AG10803 (cell line): Measurements from ENCODE around the gene HECTD2.
"Not testable (repeated sequence)": the region's sequence is repeated elsewhere in the genome, so short reads cannot be mapped to it uniquely, and the experiment has no call there.

Experiments
- DNase-seq: peaks from one replicate; pipeline ENCODE4 v3.0.0; 2010; ENCODE audit warnings: low read depth
- H3K4me3 ChIP-seq: 2 replicates; pipeline ENCODE4 v1.5.1; 2011; ENCODE audit warnings: mild to moderate bottlenecking, low read length, control low read depth
- TF ChIP-seq, protein P1 (sequence below): conservative IDR thresholded peaks from 2 replicates; pipeline ENCODE4 v1.5.1; 2011; ENCODE audit warnings: mild to moderate bottlenecking, low read length, control low read depth, inconsistent platforms

Gene HECTD2, protein sequence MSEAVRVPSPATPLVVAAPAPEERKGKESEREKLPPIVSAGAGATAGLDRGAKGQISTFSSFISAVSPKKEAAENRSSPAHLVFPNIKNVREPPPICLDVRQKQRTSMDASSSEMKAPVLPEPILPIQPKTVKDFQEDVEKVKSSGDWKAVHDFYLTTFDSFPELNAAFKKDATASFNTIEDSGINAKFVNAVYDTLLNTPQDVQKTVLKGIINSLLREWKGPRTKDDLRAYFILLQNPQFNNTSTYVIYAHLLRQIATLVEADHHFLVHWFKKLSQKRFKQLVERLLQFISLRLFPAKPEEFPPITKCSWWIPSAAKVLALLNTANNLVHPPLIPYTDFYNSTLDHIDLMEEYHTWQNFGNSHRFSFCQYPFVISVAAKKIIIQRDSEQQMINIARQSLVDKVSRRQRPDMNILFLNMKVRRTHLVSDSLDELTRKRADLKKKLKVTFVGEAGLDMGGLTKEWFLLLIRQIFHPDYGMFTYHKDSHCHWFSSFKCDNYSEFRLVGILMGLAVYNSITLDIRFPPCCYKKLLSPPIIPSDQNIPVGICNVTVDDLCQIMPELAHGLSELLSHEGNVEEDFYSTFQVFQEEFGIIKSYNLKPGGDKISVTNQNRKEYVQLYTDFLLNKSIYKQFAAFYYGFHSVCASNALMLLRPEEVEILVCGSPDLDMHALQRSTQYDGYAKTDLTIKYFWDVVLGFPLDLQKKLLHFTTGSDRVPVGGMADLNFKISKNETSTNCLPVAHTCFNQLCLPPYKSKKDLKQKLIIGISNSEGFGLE

DNA sequence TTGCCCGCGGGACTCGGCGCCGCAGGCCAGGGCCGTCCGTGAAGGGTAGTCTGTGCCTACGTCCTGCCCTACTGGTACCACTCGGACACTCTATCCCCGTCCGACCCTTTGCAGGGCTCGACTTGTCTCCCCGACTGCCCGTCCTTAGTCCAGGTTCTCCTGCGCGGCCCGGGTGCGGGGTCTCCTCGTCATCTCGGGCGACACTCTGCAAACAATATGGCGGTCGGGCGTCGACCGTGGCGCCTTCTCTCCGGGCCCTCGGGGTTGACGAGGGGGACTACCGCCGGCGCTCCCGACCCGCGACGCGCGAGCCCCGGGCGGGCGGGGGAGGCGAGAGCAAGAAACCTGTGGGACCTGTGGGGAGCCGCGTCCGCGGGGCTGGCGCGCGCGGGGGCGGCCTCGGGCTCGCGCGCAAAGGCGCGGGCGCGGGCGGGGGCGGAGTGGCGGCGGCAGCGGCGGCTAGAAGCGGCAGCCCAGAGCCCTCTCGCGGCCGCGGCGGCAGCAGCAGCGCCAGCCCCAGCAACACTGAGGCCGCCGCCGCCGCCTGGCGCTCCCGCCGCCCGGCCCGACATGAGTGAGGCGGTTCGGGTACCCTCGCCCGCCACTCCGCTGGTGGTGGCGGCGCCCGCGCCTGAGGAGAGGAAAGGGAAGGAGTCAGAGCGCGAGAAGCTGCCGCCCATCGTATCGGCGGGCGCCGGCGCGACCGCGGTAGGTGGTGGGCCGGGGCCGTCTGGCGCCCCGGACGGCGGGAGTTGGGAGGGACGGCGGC is at the start of gene HECTD2:
Gene HECTD2, plus strand, starts transcription at position 476 of the 769 bp plus-strand sequence. Its CDS starts 95 bp downstream, at position 571.
- peak; percentile 80 for DNase-seq
- peak within 1 kb of the TSS; percentile 82 for H3K4me3 ChIP-seq
- TF ChIP-seq, protein P1, sequence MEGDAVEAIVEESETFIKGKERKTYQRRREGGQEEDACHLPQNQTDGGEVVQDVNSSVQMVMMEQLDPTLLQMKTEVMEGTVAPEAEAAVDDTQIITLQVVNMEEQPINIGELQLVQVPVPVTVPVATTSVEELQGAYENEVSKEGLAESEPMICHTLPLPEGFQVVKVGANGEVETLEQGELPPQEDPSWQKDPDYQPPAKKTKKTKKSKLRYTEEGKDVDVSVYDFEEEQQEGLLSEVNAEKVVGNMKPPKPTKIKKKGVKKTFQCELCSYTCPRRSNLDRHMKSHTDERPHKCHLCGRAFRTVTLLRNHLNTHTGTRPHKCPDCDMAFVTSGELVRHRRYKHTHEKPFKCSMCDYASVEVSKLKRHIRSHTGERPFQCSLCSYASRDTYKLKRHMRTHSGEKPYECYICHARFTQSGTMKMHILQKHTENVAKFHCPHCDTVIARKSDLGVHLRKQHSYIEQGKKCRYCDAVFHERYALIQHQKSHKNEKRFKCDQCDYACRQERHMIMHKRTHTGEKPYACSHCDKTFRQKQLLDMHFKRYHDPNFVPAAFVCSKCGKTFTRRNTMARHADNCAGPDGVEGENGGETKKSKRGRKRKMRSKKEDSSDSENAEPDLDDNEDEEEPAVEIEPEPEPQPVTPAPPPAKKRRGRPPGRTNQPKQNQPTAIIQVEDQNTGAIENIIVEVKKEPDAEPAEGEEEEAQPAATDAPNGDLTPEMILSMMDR: peak; percentile 7; the same call in 1 of the 2 replicates

DNA sequence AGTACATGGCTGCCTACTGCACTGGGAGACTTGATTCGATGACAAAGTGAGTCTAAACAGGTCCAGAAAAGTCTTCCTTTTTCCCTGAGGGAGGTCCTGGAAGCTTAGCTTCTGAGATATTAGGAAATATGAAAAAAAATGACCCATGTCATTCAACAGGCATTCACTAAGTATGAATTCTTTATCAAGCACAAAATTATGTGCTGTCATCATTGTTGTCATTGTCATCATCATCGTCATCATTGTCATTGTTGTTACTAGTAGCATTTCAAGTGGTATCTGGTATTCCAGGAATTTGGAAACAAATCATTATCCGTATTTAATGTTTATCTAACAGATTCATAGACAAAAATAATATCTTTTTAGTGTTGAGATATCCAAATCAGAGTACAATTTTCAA is 49.7 kb upstream of the HECTD2 start:
- no peak for DNase-seq
- no peak overlapping the region for H3K4me3 ChIP-seq
- TF ChIP-seq, protein P1: no peak

DNA sequence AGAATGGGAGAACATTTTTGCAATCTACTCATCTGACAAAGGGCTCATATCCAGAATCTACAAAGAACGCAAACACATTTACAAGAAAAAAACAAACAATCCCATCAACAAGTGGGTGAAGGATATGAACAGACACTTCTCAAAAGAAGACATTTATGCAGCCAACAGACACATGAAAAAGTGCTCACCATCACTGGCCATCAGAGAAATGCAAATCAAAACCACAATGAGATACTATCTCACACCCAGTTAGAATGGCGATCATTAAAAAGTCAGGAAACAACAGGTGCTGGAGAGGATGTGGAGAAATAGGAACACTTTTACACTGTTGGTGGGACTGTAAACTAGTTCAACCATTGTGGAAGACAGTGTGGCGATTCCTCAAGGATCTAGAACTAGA is 44.6 kb upstream of the HECTD2 start:
- not testable (repeated sequence) for H3K4me3 ChIP-seq, DNase-seq

DNA sequence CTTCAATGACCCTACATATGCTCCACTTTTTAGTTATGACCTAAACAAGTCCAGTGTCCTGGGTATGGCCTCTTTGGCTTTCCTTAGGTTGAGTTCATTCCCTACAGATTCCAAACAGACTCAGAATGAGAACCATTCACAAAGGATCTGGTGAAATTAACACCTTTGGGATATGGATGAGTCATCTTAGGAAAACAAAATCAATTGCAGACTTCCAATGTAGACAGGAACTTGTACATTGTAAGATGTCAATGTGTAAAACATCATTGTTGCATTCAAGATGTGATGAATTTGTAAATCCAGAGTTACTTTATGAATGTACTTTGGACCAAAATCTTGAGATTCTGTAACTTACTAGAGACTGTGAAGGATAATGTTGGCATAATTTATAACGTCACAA is 43.4 kb upstream of the HECTD2 start:
- TF ChIP-seq, protein P1: no peak
- H3K4me3 ChIP-seq: no peak overlapping the region
- no peak for DNase-seq

DNA sequence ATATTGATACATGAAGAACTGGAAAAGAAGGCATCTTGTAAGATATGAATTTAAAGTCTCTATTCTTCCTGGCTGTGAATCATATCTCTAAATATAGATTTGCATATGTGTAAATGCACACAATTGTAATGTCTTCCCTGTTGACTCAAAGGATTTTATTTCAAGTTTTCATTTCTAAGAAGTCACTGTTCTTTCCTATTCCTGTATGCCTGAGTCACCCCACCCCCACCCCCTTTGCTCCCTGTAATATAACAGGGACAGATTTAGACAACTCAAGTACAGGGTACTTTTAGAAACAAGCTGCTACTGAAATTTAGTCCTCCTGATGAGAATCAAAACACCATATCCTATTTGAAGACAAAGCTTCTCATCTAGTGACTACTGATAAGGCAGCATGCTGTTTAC is 43.0 kb upstream of the HECTD2 start:
- no peak for DNase-seq
- TF ChIP-seq, protein P1: no peak
- no peak overlapping the region for H3K4me3 ChIP-seq

DNA sequence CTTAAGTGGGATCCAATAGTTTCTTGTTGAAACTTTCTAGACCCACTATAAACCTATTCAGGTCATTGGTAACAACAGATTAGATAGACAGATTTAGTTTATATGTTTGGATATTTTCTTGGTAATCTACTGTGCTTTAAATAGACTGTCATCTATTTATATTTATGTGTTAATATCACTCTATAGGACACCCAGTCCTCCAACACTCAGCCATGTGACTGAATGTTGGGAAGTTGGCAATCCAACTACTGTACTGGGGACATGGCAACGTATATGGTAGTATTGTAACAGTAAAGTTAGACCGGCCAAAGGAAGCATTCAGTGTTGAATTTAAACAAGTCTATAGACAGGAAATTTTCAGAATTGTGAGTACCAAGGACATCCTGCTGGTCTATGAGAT is 42.6 kb upstream of the HECTD2 start:
- H3K4me3 ChIP-seq: no peak overlapping the region
- no peak for DNase-seq
- TF ChIP-seq, protein P1: no peak

DNA sequence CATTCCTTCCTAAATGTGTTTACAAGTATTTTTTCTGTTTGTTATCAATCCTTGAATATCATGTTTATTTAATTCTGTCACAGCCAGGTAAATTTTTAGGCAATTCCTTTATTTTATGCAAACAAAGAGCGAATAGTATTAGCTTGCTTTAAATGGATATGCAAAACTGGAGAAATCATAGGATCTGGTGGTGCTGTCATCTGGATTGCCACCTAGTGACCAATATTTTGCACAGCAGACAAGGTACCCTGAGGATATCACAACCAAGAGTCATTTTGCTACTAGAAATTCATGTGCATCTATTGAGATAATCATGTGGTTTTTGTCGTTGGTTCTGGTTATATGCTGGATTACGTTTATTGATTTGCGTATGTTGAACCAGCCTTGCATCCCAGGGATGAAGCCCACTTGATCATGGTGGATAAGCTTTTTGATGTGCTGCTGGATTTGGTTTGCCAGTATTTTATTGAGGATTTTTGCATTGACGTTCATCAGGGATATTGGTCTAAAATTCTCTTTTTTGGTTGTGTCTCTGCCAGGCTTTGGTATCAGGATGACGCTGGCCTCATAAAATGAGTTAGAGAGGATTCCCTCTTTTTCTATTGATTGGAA is 40.1 kb upstream of the HECTD2 start:
- peak; percentile 61 for DNase-seq
- TF ChIP-seq, protein P1: peak; percentile 82
- not testable (repeated sequence) for H3K4me3 ChIP-seq
